AML-193 (cell line): ENCODE results near the gene RHOA.
A peak's percentile ranks its signal among the peaks of the same experiment; 100 is the strongest.
"Not testable (repeated sequence)": the region's sequence is repeated elsewhere in the genome, so short reads cannot be mapped to it uniquely, and the experiment has no call there.

Experiments
- DNase-seq, 2 experiments: peaks; one replicate each; lab custom pipeline; 2025; lab: John Stamatoyannopoulos, UW

Gene RHOA

GRCh38 chr3:49362561-49362960 lies 49.2 kb downstream of the RHOA start:
- DNase-seq, result no peak

- DNase-seq, result no peak
Observed at GRCh38 chr3:49359623-49360022, 52.2 kb downstream of the RHOA start.

GRCh38 chr3:49358884-49359225 lies 52.9 kb downstream of the RHOA start:
- no peak for DNase-seq

- DNase-seq, result peak; percentile 93 to 96
Observed at GRCh38 chr3:49358217-49358883, 53.4 kb downstream of the RHOA start, which contains the start of gene GPX1. Gene GPX1, minus strand, starts transcription at chr3:49358353. Its CDS starts 75 bp downstream, at chr3:49358278.

GRCh38 chr3:49357443-49358216 lies 54.1 kb downstream of the RHOA start:
- not testable (repeated sequence) for DNase-seq

GRCh38 chr3:49357095-49357442 lies 54.7 kb downstream of the RHOA start:
- not testable (repeated sequence) for DNase-seq

- no peak for DNase-seq
Observed at GRCh38 chr3:49352890-49353421, 58.8 kb downstream of the RHOA start.

GRCh38 chr3:49352281-49352680 lies 59.5 kb downstream of the RHOA start:
- no peak for DNase-seq

GRCh38 chr3:49351521-49352011 lies 60.2 kb downstream of the RHOA start:
- DNase-seq, result peak; percentile 81 to 82

GRCh38 chr3:49349348-49350114 lies 62.2 kb downstream of the RHOA start:
- DNase-seq, result no peak

GRCh38 chr3:49348361-49348760 lies 63.4 kb downstream of the RHOA start:
- DNase-seq, result not testable (repeated sequence)

GRCh38 chr3:49346797-49347251 lies 65.0 kb downstream of the RHOA start:
- no peak for DNase-seq

- DNase-seq, result peak; percentile 23 to 29
Observed at GRCh38 chr3:49343163-49343562, 68.6 kb downstream of the RHOA start.

- DNase-seq, result no peak
Observed at GRCh38 chr3:49341996-49342395, 69.8 kb downstream of the RHOA start.

- DNase-seq, result peak; percentile 94 to 96
Observed at GRCh38 chr3:49339941-49340800, 71.6 kb downstream of the RHOA start, which contains the start of gene USP4. Gene USP4, minus strand, starts transcription at chr3:49340053. Its CDS starts 29 bp downstream, at chr3:49340024.

- DNase-seq, result no peak
Observed at GRCh38 chr3:49339581-49339940, 72.2 kb downstream of the RHOA start.

- no peak for DNase-seq
Observed at GRCh38 chr3:49333916-49334633, 77.7 kb downstream of the RHOA start.

GRCh38 chr3:49333091-49333490 lies 78.7 kb downstream of the RHOA start:
- DNase-seq, result peak; percentile 65 to 87

- DNase-seq, result no peak
Observed at GRCh38 chr3:49329186-49329585, 82.6 kb downstream of the RHOA start.

GRCh38 chr3:49328350-49328749 lies 83.4 kb downstream of the RHOA start:
- not testable (repeated sequence) for DNase-seq
